HT1080 (cell line): ENCODE results near the gene TARP.
"Not testable (repeated sequence)": the region's sequence is repeated elsewhere in the genome, so short reads cannot be mapped to it uniquely, and the experiment has no call there.

Experiments
- DNase-seq: peaks from one replicate; pipeline ENCODE4 v3.0.0-alpha.2; 2015; ENCODE audit warnings: low read depth

The TARP gene

GRCh38 chr7:38299275-38299931, 26.0 kb upstream of the TARP start:
- no peak for DNase-seq

DNA sequence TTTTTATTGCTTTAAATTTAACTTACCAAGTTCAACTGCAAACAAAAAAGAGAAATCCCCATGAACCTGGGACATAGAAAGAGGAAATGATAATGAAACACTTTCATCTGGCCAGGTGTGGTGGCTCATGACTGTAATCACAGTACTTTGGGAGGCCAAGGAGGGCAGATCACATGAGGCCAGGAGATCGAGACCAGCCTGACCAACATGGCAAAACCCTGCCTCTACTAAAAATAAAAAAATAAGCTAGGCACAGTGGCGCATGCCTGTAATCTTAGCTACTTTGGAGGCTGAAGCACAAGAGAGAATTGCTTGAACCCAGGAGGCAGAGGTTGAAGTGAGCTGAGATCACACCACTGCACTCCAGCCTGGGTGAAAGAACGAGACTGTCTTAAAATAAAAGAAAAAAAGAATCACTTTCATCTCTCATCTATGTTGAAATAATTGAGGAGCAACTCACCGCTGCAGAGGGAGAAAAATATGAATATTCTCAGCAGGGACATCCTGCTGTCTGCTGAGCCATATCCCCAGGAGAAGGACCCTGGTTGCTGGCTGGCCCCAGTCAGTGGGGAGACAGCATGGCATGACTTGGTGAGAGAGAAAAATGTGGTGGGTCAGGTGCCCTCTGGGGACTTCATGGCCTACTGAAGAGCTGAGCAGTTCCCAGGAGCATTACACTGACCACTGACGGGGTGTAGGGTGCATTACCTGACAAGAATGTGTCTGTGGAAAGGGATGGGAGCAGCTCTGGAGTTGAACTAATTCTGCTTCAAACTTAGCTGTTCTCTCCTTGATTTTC, 22.8 kb upstream of the TARP start:
- no peak for DNase-seq

DNA sequence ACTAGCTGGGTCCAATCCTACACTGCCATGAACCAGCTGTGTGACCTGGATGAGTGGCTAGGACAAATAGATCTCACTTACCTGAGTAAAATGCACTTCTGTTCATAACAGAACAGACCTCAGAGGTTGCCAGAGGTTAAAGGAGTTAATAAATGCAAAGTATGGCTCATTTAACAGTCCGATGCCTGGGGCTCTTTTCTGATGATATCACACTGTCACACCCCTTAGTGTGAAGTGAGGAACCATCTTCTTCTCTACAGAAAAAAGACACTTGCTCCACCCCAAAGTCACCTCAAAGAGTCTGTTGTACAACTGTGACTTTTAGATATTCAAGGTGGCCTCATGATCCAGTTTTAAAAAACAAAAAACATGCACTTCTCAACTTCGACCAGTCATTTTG, 21.5 kb upstream of the TARP start:
- DNase-seq: no peak

- no peak for DNase-seq
Observed at GRCh38 chr7:38292442-38292841, 19.0 kb upstream of the TARP start.

DNA sequence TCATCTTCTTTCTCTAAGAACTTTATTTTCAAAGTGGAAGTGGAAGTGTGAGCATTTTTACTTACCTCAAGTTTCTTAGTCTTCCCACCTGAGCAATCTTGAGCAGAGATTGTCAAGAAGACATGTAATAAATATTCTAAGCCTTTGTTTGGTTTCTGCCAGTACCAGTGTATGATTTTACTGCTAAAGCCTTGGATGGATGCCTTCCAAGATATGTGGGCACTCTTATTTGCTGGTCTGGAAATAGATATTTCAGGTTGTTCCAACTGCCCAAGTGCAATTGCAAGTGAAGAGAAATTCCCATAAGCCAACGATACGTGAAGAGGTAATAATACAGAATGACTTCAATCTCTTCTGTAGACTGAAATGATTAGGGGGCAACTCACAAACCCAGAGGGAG, 18.2 kb upstream of the TARP start:
- DNase-seq: no peak

DNA sequence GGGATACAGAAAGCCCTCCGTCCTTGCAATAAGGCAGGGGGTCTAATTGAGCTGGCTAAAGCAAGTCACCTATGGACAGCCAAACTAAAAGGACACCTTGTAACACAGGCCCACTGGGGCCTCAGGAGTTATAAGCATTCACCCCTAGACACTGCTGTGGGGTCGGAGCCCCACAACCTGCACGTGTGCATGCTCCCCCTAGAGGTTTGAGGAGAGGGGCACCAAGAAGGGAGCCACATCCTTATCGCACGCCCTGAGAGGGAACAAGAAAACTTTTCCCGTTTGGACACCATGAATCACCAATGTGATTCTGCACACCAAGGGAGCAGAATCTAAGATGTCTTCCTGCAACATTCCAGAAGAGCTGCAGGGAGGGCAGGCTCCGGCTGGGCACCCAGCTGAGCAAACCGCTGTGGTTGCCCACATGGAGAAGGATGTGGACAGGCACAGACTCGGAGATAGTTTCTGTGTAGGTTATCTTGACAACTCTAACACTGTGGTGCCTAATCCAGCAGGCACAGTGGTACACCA, 17.7 kb upstream of the TARP start:
- DNase-seq: peak; percentile 42

DNA sequence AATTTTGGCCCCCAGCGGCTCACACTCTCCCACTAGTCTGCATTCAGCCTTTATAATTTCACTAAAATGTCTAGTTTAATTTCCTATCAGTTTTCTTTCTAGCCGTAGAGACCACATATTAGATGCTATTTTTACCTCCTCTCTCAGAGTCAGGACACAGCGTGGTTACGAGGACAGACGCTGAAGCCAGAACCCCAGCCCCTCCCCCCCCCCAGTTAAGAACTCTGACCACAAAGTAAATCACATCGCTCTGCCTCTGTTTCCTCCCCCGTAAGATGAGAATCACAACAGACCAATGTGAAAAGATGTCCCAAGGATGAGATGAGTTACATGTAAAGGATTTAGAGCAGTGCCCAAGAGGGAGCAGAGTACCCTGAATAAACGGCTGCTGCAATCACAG, 11.1 kb upstream of the TARP start:
- DNase-seq: no peak

DNA sequence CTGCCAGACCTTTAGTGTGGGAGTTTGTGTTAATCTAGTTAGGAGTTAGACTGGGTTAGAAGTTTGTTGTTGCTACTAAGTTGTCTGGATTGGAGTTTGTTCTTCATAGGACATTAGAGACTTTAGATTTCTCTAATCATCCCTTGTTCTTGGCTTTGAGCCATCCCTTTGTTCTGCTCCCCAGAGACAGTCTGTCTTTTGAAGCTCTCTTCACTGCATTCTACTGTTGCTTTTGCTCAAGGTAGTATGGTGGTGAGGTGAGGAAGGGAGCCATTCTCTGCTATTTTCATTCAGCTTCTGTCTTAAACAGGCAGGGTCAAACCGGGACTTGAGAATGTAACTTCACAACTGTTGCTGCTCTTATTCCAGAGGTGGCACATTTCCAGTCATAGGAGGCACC, 10.4 kb upstream of the TARP start:
- no peak for DNase-seq

GRCh38 chr7:38283107-38283506, 9.7 kb upstream of the TARP start:
- DNase-seq: no peak

DNA sequence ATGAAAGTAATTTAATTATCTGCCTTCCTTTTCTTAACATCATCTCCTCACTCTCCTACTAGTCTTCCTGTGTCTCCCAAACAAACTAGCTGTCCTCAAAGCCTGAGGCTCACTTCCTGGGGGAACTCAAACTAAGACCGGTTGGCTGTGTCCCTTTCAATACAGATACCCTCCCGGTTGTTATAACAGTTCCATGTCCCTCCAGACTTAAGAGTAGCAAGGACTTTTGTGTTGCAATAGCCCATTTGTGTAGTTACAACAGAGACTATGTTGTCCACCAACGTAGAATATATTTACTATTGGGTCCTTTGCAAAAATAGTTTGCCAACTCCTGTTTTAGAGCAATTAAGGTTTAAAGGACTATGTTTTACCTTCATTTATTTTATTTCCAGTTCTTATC, 8.6 kb upstream of the TARP start:
- DNase-seq: no peak

GRCh38 chr7:38281266-38281665, 7.8 kb upstream of the TARP start:
- DNase-seq: no peak

DNA sequence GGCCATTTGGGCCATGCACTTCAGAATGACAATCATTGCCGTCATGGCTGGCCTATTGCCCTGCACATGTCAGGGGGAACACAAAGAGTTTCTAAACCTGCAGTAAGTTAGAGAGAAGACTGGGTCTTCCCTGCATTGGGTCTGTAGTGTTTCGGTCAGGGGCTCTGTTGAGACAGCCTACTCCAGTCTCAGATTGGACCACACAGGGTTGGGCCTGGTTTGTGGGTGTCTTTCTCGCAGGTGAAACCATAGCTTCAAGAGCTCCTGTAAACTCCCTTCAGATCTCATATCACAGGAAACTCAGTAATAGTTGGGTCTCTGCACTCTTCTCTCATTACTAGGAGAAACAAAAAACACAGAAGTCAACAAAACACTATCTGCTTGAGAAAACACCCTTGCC, 7.3 kb upstream of the TARP start:
- no peak for DNase-seq

DNA sequence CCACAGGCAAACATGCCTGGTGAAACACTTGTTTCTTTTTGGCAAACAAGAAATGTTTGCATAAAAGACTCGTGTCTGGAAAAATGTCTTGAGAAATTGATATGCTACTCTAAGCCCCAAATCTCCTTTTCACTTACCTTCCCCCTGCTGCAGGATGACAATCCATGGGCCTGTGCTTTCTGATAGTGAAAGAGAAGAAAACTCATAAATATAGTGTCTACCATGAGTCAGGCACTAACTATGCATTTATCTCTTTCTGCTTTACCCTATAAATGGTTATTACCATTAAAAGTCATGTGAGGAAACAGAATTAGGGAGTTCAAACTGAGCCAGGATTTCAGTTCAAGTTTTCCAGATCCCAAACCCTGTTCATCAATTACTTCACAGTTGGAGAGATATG, 6.6 kb upstream of the TARP start:
- DNase-seq: no peak

GRCh38 chr7:38276096-38276877, 2.9 kb upstream of the TARP start:
- DNase-seq: no peak

- no peak for DNase-seq
Observed at GRCh38 chr7:38274927-38275620, 1.6 kb upstream of the TARP start.

- no peak for DNase-seq
Observed at GRCh38 chr7:38274486-38274885, 1.1 kb upstream of the TARP start.

DNA sequence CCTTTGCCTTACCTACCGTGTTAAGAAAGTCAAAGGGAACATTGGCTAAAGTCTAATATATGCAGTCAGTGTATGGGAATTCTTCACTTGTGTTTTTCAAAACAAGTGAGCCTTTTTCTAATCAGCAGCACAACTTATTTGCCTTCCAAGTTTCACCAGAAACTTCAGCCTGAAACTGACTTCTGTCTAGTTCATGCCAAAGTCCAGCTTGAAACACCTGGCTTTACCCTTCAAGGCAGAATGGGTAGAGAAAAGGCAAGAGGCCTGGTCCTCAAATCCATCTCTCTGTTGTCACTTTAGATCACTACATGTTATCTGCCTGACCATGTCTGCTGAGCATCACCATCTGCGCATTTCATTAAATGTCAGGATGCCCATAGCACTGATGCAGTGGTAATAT, 3.0 kb downstream of the TARP start:
- DNase-seq: not testable (repeated sequence)

- DNase-seq: not testable (repeated sequence)
Observed at GRCh38 chr7:38269704-38270346, 3.6 kb downstream of the TARP start.

- DNase-seq: not testable (repeated sequence)
Observed at GRCh38 chr7:38265958-38266357, 7.5 kb downstream of the TARP start.

GRCh38 chr7:38264602-38265001, 8.8 kb downstream of the TARP start:
- DNase-seq: not testable (repeated sequence)

DNA sequence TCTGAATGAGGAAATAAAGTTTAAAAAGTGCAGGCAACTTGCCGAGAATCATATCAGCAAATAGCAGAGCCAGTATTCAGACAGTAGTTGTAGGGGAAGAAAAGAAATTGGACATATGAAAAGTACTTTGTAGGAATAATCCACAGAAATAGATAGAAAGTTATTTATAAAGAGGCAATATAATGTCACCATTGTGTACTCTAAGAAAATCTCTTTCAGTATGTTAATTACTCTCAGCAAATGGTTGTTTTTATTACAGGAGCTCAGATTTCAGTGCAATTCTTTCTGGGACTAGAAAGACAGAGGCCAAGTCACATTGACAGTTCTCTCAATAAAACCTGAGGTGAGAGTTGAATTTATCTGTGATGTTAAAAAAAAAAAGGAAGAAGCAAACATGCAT, 10.2 kb downstream of the TARP start:
- DNase-seq: not testable (repeated sequence)
